GM19025 (cell line): ENCODE data around the gene CAMSAP1.
A peak's percentile ranks its signal among the peaks of the same experiment; 100 is the strongest.
"Not testable (repeated sequence)": the region's sequence is repeated elsewhere in the genome, so short reads cannot be mapped to it uniquely, and the experiment has no call there.

Experiments
- ATAC-seq: cut with Tn5 transposase; IDR thresholded peaks from one replicate; pipeline ENCODE4 v1.9.1; 2021; ENCODE audit warnings: mild to moderate bottlenecking, low read depth, moderate library complexity; ENCODE audit not compliant: unreplicated experiment

CAMSAP1 gene

DNA sequence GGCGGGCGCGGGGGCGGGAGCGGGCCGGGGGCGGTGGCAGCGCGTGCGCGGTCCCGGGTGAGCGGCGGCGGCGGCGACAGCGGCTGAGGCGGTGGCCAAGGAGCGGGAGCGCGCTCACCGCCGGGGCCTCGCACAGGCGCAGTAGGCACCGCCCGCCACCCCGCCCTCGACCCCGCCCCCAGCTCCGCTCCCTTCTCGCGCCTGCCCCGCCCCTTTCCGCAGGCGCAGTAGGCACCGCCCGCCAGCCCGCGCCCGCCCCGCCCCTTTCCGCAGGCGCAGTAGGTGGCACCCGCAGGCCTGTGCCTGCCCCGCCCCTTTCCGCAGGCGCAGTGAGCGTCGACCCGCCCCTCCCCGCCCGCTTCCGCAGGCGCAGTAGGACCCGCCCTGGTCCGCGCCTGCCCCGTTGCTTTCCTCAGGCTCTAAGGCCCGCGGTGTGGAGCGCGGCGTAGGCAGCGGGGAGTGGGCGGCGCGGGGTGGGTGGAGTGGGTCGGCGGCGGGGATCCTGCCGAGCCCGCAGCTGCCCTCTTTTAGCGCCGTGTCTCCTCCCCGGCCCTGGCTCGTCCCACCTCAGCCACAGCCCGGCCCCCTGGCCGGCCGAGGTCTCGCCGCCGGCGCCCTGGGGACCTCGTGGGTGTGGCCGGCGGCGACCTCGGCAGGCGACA, at the start of gene CAMSAP1:
CAMSAP1 (minus strand) TSS at position 116 of the 662 bp plus-strand sequence. CDS start 387 bp downstream, outside the sequence.
- ATAC-seq, result peak; percentile 74

- no peak for ATAC-seq
Observed at GRCh38 chr9:135956802-135957174, 49.4 kb upstream of the CAMSAP1 start.

DNA sequence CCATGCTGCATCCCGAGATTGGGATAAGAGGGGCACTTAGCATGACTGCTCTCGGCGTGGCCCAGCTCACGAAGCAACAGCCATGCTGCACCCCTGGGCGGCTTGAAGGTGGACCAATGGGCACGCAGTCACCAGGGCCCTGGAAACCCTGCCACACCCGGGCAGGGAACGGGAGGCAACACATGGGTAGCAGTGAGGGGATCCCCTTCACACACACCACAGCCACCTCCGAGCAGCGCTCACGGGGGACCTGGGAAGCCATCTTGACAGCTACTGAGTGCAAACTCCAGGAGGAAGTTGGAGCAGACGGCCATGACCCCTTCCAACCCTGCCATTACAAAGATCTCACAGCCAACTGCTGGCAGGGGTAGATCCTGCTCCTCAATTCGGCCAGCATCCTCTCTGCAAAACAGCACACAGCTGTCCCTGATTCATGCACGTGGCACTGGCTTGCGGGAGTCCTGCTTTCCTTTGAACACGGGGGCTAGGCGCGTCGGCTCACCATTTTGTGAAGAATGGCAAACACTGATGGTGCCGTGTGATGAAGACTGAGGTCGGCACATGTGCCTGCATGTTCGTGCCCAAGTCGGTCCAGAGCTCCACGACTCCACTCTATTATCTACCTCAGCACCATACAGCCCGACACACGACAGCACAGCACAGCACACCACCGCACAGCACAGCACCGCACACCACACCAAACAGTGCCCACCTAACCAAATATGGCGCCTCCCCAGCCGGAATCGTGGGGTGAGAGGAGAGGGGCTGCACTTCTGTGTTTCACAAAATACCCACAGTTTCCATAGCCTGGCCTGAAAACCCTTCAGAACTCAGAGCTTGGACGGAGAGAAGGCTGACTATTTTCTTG, 48.8 kb upstream of the CAMSAP1 start:
- ATAC-seq, result no peak

DNA sequence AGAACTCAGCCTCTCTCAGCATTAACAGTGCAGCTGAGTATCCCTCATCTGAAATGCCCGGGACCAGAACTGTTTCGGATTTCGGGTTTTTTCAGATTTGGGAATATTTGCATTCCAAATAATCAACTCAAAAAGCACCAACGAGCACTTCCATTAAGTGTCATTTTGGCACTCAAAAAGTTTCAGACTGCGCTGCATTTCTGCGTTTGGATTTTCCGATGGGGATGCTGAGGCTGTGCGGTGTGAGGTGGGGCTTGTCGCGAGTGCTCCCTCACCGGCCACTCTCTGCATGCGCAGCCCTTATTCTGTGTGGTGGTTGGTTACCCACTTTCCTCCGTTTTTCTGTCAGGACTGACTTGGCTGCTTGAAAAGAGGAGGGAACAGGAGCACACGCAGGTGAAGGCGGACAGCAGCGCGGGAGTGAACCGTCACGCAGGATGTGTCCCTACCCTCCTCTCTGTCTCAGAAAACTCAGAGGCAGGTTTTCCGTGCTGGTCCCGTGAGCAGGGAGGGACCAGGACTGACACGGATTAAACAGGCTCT, 45.4 kb upstream of the CAMSAP1 start:
- ATAC-seq, result no peak

- ATAC-seq, result no peak
Observed at GRCh38 chr9:135951889-135952663, 44.7 kb upstream of the CAMSAP1 start.

DNA sequence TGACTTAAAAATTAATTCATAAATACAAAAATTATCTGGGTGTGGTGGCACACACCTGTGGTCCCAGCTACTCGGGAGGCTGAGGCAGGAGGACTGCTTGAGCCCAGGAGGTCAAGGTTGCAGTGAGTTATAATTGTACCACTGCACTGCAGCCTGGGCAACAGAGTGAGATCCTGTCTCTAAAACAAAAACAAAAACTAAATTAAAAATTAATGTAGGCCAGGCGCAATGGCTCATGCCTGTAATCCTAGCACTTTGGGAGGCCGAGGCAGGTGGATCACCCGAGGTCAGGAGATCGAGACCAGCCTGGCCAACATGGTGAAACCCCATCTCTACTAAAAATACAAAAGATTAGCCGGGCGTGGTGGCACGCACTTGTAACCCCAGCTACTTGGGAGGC, 44.0 kb upstream of the CAMSAP1 start:
- not testable (repeated sequence) for ATAC-seq

DNA sequence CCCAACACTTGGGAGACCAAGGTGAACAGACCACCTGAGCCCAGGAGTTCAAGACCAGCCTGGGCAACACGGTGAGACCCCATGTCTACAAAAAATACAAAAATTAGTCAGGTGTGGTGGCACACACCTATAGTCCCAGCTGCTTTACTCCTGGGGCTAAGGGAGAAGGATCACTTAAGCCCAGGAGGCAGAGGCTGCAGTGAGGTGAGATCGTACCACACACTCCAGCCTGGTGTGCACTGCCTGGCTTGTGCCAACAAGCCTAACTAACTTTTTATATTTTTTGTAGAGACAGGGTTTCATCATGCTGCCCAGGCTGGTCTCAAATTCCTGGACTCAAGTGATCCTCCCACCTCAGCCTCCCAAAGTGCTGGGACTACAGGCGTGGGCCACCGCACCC, 43.5 kb upstream of the CAMSAP1 start:
- not testable (repeated sequence) for ATAC-seq

GRCh38 chr9:135950135-135950682, 42.9 kb upstream of the CAMSAP1 start:
- ATAC-seq, result no peak

GRCh38 chr9:135949501-135950134, 42.3 kb upstream of the CAMSAP1 start:
- ATAC-seq, result no peak

GRCh38 chr9:135948968-135949367, 41.6 kb upstream of the CAMSAP1 start:
- ATAC-seq, result no peak

DNA sequence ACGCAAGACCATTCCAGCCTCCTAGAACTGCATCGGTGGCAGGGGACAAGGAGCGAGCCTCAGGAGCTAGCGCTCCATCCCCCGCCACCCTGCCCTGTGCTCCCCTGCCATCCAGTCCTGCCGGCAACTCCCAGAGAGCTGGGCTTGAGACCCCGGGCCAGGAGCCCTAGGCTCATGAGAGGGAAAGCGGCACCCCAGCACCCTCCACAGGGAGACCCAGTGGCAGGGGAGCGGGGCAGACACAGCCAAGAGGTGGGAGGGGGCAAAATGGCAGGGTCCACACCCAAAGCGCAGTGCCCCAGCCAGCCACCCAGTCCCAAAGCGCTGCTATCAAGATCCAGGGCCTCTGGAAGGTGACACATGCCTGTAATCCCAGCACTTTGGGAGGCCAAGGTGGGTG, 41.1 kb upstream of the CAMSAP1 start:
- ATAC-seq, result no peak

- no peak for ATAC-seq
Observed at GRCh38 chr9:135947582-135947981, 40.2 kb upstream of the CAMSAP1 start.

- ATAC-seq, result not testable (repeated sequence)
Observed at GRCh38 chr9:135947105-135947504, 39.8 kb upstream of the CAMSAP1 start.

DNA sequence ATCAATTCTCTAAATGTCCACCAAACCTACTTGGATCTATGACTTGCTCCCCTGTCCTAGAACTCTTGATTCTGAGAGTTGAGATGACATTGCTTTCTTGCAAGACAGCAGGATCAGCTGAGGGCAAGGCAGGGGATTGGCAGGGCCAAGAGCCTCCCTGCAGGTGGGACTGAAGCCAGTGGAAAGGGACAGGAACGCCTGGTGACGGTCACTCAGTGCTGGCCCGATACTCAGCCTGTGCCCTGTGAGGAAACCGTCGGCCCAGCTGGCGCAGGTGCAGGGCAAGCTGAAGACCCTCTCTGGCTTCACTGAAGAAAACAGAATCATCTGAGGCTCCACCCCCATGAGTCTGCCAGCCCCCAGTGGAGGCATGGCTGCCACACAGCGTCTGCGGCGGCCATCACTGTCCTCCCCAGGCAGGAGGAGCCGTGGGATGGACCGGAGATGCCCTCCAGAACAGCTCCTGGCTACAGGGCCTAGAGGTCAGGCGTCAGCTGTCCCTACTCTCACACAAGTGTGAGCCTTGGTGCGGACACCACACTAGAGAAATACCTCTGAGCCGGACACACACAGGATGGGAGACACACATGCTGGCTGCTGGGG, 39.1 kb upstream of the CAMSAP1 start:
- no peak for ATAC-seq

DNA sequence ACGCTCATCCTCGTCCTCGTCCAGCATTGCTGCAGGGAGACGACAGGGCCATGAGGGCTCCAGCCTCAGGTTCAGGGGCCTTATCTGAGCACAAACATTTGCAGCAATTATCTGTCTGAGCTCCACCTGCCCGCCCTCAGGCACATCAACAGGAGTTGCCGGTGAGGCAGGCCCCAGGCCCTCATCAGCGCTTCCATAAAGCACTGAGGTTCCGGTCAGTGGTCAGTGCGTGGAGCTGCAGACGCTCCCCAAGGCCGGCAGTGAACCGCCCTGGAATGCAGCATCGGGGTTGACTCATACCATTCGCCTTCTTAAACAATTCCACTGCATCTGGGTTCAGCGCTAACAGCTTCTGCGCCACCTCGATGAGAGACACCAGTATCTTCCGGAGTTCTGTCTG, 38.6 kb upstream of the CAMSAP1 start:
- ATAC-seq, result no peak

GRCh38 chr9:135944444-135945252, 37.3 kb upstream of the CAMSAP1 start:
- ATAC-seq, result no peak

DNA sequence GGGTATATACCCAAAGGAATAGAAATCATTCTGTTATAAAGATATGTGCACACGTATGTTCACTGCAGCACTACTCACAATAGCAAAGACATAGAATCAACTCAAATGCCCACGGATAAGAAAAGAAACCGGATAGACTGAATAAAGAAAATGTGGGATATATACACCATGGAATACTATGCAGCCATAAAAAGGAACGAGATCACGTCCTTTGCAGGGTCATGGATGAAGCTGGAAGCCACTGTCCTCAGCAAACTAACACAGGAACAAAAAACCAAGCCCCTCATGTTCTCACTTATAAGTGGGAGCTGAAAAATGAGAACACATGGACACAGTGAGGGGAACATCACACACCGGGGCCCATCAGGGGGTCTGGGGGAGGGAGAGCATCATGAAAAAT, 36.3 kb upstream of the CAMSAP1 start:
- ATAC-seq, result not testable (repeated sequence)

- no peak for ATAC-seq
Observed at GRCh38 chr9:135941288-135941995, 34.1 kb upstream of the CAMSAP1 start.
